Osteoblast (primary cell): Measurements from ENCODE around the gene PRKAB2. TPM values are rescaled to one million over a fixed set of nuclear protein-coding genes. Genes with fewer than 3 reads are reported as not detected.

Experiments
- DNase-seq: peaks from one replicate; pipeline ENCODE4 v3.0.0; 2011; ENCODE audit warnings: low spot score, mixed read lengths; ENCODE audit not compliant: insufficient read length; ENCODE audit errors: missing footprints
- H2AFZ ChIP-seq: 2 replicates; pipeline ENCODE4 v1.6.0; 2011; ENCODE audit warnings: mild to moderate bottlenecking, low read length
- H3K27ac ChIP-seq: 2 replicates; pipeline ENCODE4 v1.5.1; 2011; ENCODE audit warnings: mild to moderate bottlenecking, low read depth, low read length, moderate library complexity
- H3K27me3 ChIP-seq: 2 replicates; pipeline ENCODE4 v1.6.0; 2012; ENCODE audit warnings: mild to moderate bottlenecking, control low read depth, inconsistent platforms, low read length, moderate library complexity; ENCODE audit not compliant: insufficient read depth
- H3K36me3 ChIP-seq: 2 replicates; pipeline ENCODE4 v1.5.1; 2011; ENCODE audit warnings: mild to moderate bottlenecking, low read length, control low read depth, moderate library complexity; ENCODE audit not compliant: insufficient read depth
- H3K4me1 ChIP-seq: 2 replicates; pipeline ENCODE4 v1.5.1; 2011; ENCODE audit warnings: mild to moderate bottlenecking, low read length, control low read depth, moderate library complexity; ENCODE audit not compliant: insufficient read depth
- H3K4me2 ChIP-seq: 2 replicates; pipeline ENCODE4 v1.6.0; 2011; ENCODE audit warnings: mild to moderate bottlenecking, low read length; ENCODE audit not compliant: insufficient read depth
- H3K4me3 ChIP-seq: fragments of 200-600 bp; sonication (generic); 3 replicates; pipeline ENCODE4 v1.5.1; 2012; ENCODE audit warnings: mild to moderate bottlenecking, low read length, inconsistent platforms; ENCODE audit not compliant: insufficient read depth
- H3K79me2 ChIP-seq: 2 replicates; pipeline ENCODE4 v1.6.0; 2012; ENCODE audit warnings: mild to moderate bottlenecking, low read length, control low read depth, inconsistent platforms; ENCODE audit not compliant: insufficient read depth
- H3K9me3 ChIP-seq: 2 replicates; pipeline ENCODE4 v1.5.1; 2011; ENCODE audit warnings: low read depth, low read length, control low read depth
- H4K20me1 ChIP-seq: 2 replicates; pipeline ENCODE4 v1.6.0; 2012; ENCODE audit warnings: mild to moderate bottlenecking, low read length, control low read depth; ENCODE audit not compliant: insufficient read depth
- CTCF ChIP-seq: IDR thresholded peaks from 2 replicates; pipeline ENCODE4 v1.5.1; 2011; ENCODE audit warnings: mild to moderate bottlenecking, low read depth, low read length, moderate library complexity; ENCODE audit errors: extremely low read depth
- total RNA-seq: library from RNA; depleted of rRNA; stranded (reverse); fragments of >200 nt; gene quantifications from 2 replicates; pipeline ENCODE4 v1.2.3, GENCODE V29; 2012

Gene PRKAB2
- 22.8 and 23.6 TPM in 2 replicates for total RNA-seq

- Histone ChIP-seq H3K79me2 (peaks cover 51% of the 10 kb centered on the region), H3K4me1 (peaks cover 42% of the 10 kb centered on the region), H3K4me3 (peak within 1 kb of the TSS; percentile 95), H2AFZ (peak within 1 kb of the TSS; percentile 97), H3K9me3 (no peaks in the 10 kb centered on the region), H3K4me2 (peak within 1 kb of the TSS; percentile 95), H4K20me1 (no peaks in the 10 kb centered on the region), H3K27me3 (no peaks in the 10 kb centered on the region), H3K27ac (peak within 1 kb of the TSS; percentile 84), H3K36me3 (peaks cover 3% of the 10 kb centered on the region)
- peak; percentile 97 for DNase-seq
- peak; percentile 66 for TF ChIP-seq CTCF
These were observed at the start of gene PRKAB2 for GRCh38 chr1:147172168-147173016. Gene PRKAB2, minus strand, starts transcription at chr1:147172470. Its CDS starts 326 bp downstream, at chr1:147172144.

DNA sequence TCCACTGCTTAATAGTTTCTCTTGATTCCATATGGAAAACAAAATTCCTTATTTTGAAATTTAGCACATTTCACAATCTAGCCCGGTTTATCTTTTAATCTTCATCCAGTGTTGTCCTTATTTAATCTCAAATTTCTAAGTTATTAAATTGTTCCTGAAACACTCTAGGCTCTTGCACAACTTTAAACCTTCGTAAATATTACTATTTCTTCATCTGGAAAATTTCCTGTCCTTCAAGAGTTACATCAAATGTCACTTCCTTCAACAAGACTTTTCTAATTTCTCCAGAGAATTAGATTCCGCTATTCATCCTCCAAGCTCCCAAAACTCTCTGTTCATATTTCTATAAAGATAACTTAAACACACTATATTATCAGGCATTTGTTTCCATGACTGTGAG is 46.3 kb upstream of the PRKAB2 start:
- peak; percentile 62 for DNase-seq

GRCh38 chr1:147217141-147217540 is 44.9 kb upstream of the PRKAB2 start:
- Histone ChIP-seq H3K36me3 (no peaks in the 10 kb centered on the region), H3K4me3 (no peak overlapping the region), H3K4me1 (no peaks in the 10 kb centered on the region), H3K27ac (no peak overlapping the region), H2AFZ (no peak overlapping the region), H4K20me1 (no peaks in the 10 kb centered on the region), H3K4me2 (no peak overlapping the region), H3K79me2 (no peaks in the 10 kb centered on the region), H3K9me3 (no peaks in the 10 kb centered on the region), H3K27me3 (no peaks in the 10 kb centered on the region)
- TF ChIP-seq CTCF, result no peak
- DNase-seq, result no peak

More for the DNA sequence above, 46.3 kb upstream of the PRKAB2 start:
- no peak overlapping the region for H3K4me3 ChIP-seq
- H3K36me3 ChIP-seq, result no peaks in the 10 kb centered on the region
- H3K27me3 ChIP-seq, result no peaks in the 10 kb centered on the region
- H2AFZ ChIP-seq, result no peak overlapping the region
- no peak overlapping the region for H3K27ac ChIP-seq
- H3K4me1 ChIP-seq, result no peaks in the 10 kb centered on the region
- H3K4me2 ChIP-seq, result no peak overlapping the region
- H4K20me1 ChIP-seq, result no peaks in the 10 kb centered on the region
- no peaks in the 10 kb centered on the region for H3K9me3 ChIP-seq
- H3K79me2 ChIP-seq, result no peaks in the 10 kb centered on the region
- TF ChIP-seq CTCF, result no peak

DNA sequence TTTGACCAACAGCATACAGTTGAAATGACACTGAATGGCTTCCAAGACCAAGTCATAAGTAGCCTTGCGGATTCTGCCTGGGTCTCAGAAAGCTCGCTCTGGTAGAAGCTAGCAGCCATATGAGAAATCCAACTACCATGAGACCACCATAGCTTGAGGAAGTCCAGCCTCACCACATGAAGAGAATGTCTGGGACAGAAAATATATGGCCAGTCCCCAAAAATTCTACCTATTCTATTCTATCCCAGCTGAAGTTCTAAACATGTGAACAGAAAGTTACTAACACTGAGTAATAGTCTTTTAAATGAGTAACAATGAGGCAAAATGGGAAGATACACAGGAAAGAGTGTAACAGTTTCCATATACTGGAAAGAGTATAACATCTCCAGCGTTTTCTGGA is 43.9 kb upstream of the PRKAB2 start:
- Histone ChIP-seq H3K4me2 (no peak overlapping the region), H3K79me2 (no peaks in the 10 kb centered on the region), H3K4me1 (no peaks in the 10 kb centered on the region), H2AFZ (no peak overlapping the region), H3K36me3 (no peaks in the 10 kb centered on the region), H3K27me3 (no peaks in the 10 kb centered on the region), H3K9me3 (no peaks in the 10 kb centered on the region), H4K20me1 (no peaks in the 10 kb centered on the region), H3K27ac (no peak overlapping the region), H3K4me3 (no peak overlapping the region)
- TF ChIP-seq CTCF, result no peak
- peak; percentile 58 for DNase-seq
